Activated naive CD4-positive, alpha-beta T cell treated with anti-CD3 and anti-CD28 coated beads, Interleukin-2, amount 10 ng/mL, durations not matched to agents 7 days and 5 days (primary cell): Measurements from ENCODE around the gene RNF6.

Source experiments
- CTCF ChIA-PET: fragments of 350-600 bp; sonication (Branson Sonifier 250); formaldehyde crosslinking; loops from one replicate; lab custom pipeline; 2021; ENCODE audit warnings: antibody characterized with exemption; lab: Charles Lee
- DNase-seq: peaks from one replicate; pipeline ENCODE4 v3.0.0-alpha.2; 2020
- H3K27ac Mint-ChIP-seq: one replicate; pipeline ENCODE4 v1.8.0; 2021; ENCODE audit warnings: mild to moderate bottlenecking, moderate library complexity, mixed read lengths
- H3K27me3 Mint-ChIP-seq: one replicate; pipeline ENCODE4 v1.8.0; 2021; ENCODE audit warnings: mild to moderate bottlenecking, mixed read lengths
- H3K36me3 Mint-ChIP-seq: one replicate; pipeline ENCODE4 v1.8.0; 2021; ENCODE audit warnings: mixed read lengths
- H3K4me1 Mint-ChIP-seq: one replicate; pipeline ENCODE4 v1.8.0; 2021; ENCODE audit warnings: mixed read lengths
- H3K4me3 Mint-ChIP-seq: one replicate; pipeline ENCODE4 v1.8.0; 2021; ENCODE audit warnings: mild to moderate bottlenecking, moderate library complexity, mixed read lengths
- H3K9me3 Mint-ChIP-seq: one replicate; pipeline ENCODE4 v1.8.0; 2021; ENCODE audit warnings: mixed read lengths

RNF6 gene

GRCh38 chr13:26163812-26164211 is 58.3 kb downstream of the RNF6 start:
- H3K27ac Mint-ChIP-seq, result no peak overlapping the region
- H3K36me3 Mint-ChIP-seq, result no peaks in the 10 kb centered on the region
- H3K9me3 Mint-ChIP-seq, result no peaks in the 10 kb centered on the region

More at GRCh38 chr13:26163812-26164211, 58.3 kb downstream of the RNF6 start:
- no peak for DNase-seq
- Mint-ChIP-seq H3K4me3 (no peak overlapping the region), H3K27me3 (peaks cover 5% of the 10 kb centered on the region), H3K4me1 (peaks cover 4% of the 10 kb centered on the region)
- CTCF ChIA-PET, result no interaction called here
